K562 (cell line): ENCODE results near the gene SULT2B1. TPM values are rescaled to one million over a fixed set of nuclear protein-coding genes. Genes with fewer than 3 reads are reported as not detected.

Experiments used
- BACH1 ChIP-seq: fragments of 200-800 bp; sonication (Bioruptor generic); IDR thresholded peaks from 2 replicates; pipeline ENCODE4 v1.6.1; 2016; ENCODE audit warnings: missing genetic modification characterization, missing compliant biosample characterization
- BDP1 ChIP-seq: IDR thresholded peaks from 3 replicates; pipeline ENCODE4 v1.6.1; 2011; ENCODE audit not compliant: insufficient read length, insufficient read depth
- CTBP1 ChIP-seq: fragments of 450-650 bp; IDR thresholded peaks from 2 replicates; pipeline ENCODE4 v1.6.1; 2016; ENCODE audit warnings: borderline replicate concordance
- DMBX1 ChIP-seq: fragments of 250-450 bp; sonication (Bioruptor Pico); IDR thresholded peaks from 2 replicates; pipeline ENCODE4 v1.8.0; 2022; ENCODE audit warnings: inconsistent platforms, mild to moderate bottlenecking, moderate library complexity, borderline replicate concordance
- HDAC2 ChIP-seq: fragments of 450-650 bp; IDR thresholded peaks from 2 replicates; pipeline ENCODE4 v1.6.1; 2016; ENCODE audit warnings: mild to moderate bottlenecking
- NONO ChIP-seq, 2 experiments: fragments of 200-400 bp in 1 of 2; fragments of 450-650 bp in 1 of 2; formaldehyde crosslinking in 1 of 2; IDR thresholded peaks; 2 replicates each; pipeline ENCODE4 v1.6.1; 2017; ENCODE audit warnings: low read depth in 2 of 2, mild to moderate bottlenecking in 2 of 2, moderate library complexity in 2 of 2, low read length in 1 of 2
- PURB ChIP-seq: sonication (generic); formaldehyde crosslinking; IDR thresholded peaks from 2 replicates; pipeline ENCODE4 v1.9.0; 2021; ENCODE audit warnings: low read depth, mild to moderate bottlenecking, missing genetic modification reagents
- RB1 ChIP-seq: fragments of 450-650 bp; IDR thresholded peaks from 2 replicates; pipeline ENCODE4 v1.6.1; 2017; ENCODE audit warnings: low read depth, mild to moderate bottlenecking
- RBM17 ChIP-seq: fragments of 200-400 bp; formaldehyde crosslinking; IDR thresholded peaks from 2 replicates; pipeline ENCODE4 v1.6.1; 2017; ENCODE audit warnings: low read depth, mild to moderate bottlenecking, low read length, borderline replicate concordance
- SRF ChIP-seq, 2 experiments: fragments of 250-450, 450-650 bp in 1 of 2; sonication (Bioruptor Pico) in 1 of 2; sonication (generic) in 1 of 2; formaldehyde crosslinking; IDR thresholded peaks; 2 replicates each; pipeline versions ENCODE4 v1.5.0 to v1.5.1; 2020 to 2022; ENCODE audit warnings: mild to moderate bottlenecking in 1 of 2, missing genetic modification reagents in 1 of 2
- TEAD2 ChIP-seq: fragments of 450-650 bp; IDR thresholded peaks from 2 replicates; pipeline ENCODE4 v1.6.1; 2016; ENCODE audit warnings: missing genetic modification characterization, control low read depth, missing compliant biosample characterization
- XRCC4 ChIP-seq: IDR thresholded peaks from one replicate; pipeline ENCODE4 v1.6.1; 2011; ENCODE audit not compliant: insufficient read depth, insufficient read length; ENCODE audit errors: extremely low read depth
- ZBTB1 ChIP-seq: sonication (generic); formaldehyde crosslinking; IDR thresholded peaks from 2 replicates; pipeline ENCODE4 v1.8.1; 2023; ENCODE audit warnings: missing genetic modification reagents, low read depth, mild to moderate bottlenecking, borderline replicate concordance
- polyA plus RNA-seq, 8 experiments: library from polyadenylated mRNA; depleted of rRNA in 4 of 8; stranded (reverse) in 5 of 8; unstranded in 3 of 8; fragments of >200 nt; fragmentation: Nextera tagmentation in 2 of 8; fragmentation: Illumina TruSeq in 1 of 8; extraction: Ambion mirVana in 2 of 8; extraction: Trizol in 1 of 8; gene quantifications; 2 replicates each; pipeline versions ENCODE4 v1.2.1 to v1.2.3, GENCODE V29; 2011 to 2014; ENCODE audit warnings: inconsistent platforms in 1 of 8, missing spikeins in 1 of 8
- total RNA-seq, 7 experiments: library from RNA; depleted of rRNA in 6 of 7; stranded (reverse); fragments of >200 nt in 6 of 7; fragmentation: Illumina TruSeq in 2 of 7; extraction: Trizol in 2 of 7; gene quantifications; 2 replicates each; pipeline versions ENCODE4 v1.2.1 to v1.2.3, GENCODE V29; 2011 to 2021; ENCODE audit warnings: low replicate concordance in 1 of 7
- TF ChIP-seq, protein P1 (sequence below): fragments of 250-450 bp; sonication (Bioruptor Pico); IDR thresholded peaks from 2 replicates; pipeline ENCODE4 v1.8.0; 2022; ENCODE audit warnings: inconsistent platforms
- TF ChIP-seq, protein P2 (sequence below): IDR thresholded peaks from 2 replicates; pipeline ENCODE4 v1.6.1; 2014; ENCODE audit warnings: antibody characterized with exemption
- TF ChIP-seq, protein P3 (sequence below): fragments of 450-650 bp; formaldehyde crosslinking; IDR thresholded peaks from 2 replicates; pipeline ENCODE4 v1.4.0; 2022; ENCODE audit warnings: missing genetic modification characterization
- TF ChIP-seq, protein P4 (sequence below): sonication (generic); formaldehyde crosslinking; IDR thresholded peaks from 2 replicates; pipeline ENCODE4 v1.8.1; 2022; ENCODE audit warnings: missing genetic modification reagents
- TF ChIP-seq, protein P5 (sequence below): IDR thresholded peaks from 3 replicates; pipeline ENCODE4 v1.6.1; 2011; ENCODE audit warnings: borderline replicate concordance, mild to moderate bottlenecking, moderate library complexity; ENCODE audit not compliant: insufficient read length; ENCODE audit errors: extremely low read depth

The SULT2B1 gene
- total and polyA plus RNA-seq, 9 of the 15 experiments (the other 6 are each of a cell fraction or from before 2014, with no cell fraction given) = 0.09 to 0.62 (median 0.22) TPM; not detected in 2

DNA sequence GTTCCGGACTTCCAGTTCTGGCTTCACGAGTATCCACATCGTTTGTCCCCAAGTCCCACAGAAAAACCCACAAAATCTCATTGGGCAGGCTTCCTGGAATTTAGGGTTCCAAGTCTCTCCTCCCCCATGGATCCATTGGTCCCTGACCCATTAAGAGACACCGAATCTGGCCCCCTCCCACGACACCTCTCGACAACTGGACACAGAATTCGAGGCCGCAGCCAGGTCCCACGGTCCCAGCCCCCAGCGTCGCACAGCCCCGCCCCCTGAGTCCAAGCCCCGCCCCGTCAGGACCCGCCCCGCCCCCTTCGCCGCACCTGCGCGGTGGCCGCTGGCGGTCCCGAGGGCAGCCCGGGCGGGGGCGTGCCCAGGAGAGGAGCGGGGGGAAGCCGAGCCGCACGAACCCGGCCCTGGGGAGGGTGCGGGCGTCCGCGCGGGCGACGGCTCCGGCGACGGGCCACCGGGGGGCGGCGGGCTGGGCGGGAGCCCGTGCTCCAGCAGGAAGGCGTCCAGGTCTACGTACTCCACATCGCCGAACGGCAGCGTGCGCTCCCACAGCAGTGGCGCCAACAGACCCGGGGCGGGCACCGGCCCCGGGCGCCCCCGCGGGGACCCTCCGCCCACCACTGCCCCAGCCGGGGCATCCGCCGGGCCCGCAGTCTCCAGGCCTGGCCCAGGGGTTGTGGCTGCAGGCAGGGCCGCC, 83.4 kb downstream of the SULT2B1 start (continued):
- TF ChIP-seq, protein P1, sequence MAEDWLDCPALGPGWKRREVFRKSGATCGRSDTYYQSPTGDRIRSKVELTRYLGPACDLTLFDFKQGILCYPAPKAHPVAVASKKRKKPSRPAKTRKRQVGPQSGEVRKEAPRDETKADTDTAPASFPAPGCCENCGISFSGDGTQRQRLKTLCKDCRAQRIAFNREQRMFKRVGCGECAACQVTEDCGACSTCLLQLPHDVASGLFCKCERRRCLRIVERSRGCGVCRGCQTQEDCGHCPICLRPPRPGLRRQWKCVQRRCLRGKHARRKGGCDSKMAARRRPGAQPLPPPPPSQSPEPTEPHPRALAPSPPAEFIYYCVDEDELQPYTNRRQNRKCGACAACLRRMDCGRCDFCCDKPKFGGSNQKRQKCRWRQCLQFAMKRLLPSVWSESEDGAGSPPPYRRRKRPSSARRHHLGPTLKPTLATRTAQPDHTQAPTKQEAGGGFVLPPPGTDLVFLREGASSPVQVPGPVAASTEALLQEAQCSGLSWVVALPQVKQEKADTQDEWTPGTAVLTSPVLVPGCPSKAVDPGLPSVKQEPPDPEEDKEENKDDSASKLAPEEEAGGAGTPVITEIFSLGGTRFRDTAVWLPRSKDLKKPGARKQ (CRISPR knock-in tag) = no peak
- TF ChIP-seq RB1 = peak; percentile 74
- no peak for TF ChIP-seq BDP1
- TF ChIP-seq, protein P2, sequence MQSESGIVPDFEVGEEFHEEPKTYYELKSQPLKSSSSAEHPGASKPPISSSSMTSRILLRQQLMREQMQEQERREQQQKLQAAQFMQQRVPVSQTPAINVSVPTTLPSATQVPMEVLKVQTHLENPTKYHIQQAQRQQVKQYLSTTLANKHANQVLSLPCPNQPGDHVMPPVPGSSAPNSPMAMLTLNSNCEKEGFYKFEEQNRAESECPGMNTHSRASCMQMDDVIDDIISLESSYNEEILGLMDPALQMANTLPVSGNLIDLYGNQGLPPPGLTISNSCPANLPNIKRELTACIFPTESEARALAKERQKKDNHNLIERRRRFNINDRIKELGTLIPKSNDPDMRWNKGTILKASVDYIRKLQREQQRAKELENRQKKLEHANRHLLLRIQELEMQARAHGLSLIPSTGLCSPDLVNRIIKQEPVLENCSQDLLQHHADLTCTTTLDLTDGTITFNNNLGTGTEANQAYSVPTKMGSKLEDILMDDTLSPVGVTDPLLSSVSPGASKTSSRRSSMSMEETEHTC = no peak
- TF ChIP-seq XRCC4 = no peak
- no peak for TF ChIP-seq PURB (CRISPR knock-in tag)
- TF ChIP-seq TEAD2 = no peak
- TF ChIP-seq DMBX1 (CRISPR knock-in tag) = no peak
- TF ChIP-seq ZBTB1 = no peak
- TF ChIP-seq RBM17 = no peak
- no peak for TF ChIP-seq HDAC2
- no peak for TF ChIP-seq BACH1 (tag)
- no peak for TF ChIP-seq SRF (CRISPR knock-in tag; IDR thresholded peaks at IDR 0.05)
- TF ChIP-seq, protein P3, sequence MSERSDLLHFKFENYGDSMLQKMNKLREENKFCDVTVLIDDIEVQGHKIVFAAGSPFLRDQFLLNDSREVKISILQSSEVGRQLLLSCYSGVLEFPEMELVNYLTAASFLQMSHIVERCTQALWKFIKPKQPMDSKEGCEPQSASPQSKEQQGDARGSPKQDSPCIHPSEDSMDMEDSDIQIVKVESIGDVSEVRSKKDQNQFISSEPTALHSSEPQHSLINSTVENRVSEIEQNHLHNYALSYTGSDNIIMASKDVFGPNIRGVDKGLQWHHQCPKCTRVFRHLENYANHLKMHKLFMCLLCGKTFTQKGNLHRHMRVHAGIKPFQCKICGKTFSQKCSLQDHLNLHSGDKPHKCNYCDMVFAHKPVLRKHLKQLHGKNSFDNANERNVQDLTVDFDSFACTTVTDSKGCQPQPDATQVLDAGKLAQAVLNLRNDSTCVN (CRISPR knock-in tag) = no peak
- TF ChIP-seq, protein P4, sequence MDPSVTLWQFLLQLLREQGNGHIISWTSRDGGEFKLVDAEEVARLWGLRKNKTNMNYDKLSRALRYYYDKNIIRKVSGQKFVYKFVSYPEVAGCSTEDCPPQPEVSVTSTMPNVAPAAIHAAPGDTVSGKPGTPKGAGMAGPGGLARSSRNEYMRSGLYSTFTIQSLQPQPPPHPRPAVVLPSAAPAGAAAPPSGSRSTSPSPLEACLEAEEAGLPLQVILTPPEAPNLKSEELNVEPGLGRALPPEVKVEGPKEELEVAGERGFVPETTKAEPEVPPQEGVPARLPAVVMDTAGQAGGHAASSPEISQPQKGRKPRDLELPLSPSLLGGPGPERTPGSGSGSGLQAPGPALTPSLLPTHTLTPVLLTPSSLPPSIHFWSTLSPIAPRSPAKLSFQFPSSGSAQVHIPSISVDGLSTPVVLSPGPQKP = no peak
- TF ChIP-seq, protein P5, sequence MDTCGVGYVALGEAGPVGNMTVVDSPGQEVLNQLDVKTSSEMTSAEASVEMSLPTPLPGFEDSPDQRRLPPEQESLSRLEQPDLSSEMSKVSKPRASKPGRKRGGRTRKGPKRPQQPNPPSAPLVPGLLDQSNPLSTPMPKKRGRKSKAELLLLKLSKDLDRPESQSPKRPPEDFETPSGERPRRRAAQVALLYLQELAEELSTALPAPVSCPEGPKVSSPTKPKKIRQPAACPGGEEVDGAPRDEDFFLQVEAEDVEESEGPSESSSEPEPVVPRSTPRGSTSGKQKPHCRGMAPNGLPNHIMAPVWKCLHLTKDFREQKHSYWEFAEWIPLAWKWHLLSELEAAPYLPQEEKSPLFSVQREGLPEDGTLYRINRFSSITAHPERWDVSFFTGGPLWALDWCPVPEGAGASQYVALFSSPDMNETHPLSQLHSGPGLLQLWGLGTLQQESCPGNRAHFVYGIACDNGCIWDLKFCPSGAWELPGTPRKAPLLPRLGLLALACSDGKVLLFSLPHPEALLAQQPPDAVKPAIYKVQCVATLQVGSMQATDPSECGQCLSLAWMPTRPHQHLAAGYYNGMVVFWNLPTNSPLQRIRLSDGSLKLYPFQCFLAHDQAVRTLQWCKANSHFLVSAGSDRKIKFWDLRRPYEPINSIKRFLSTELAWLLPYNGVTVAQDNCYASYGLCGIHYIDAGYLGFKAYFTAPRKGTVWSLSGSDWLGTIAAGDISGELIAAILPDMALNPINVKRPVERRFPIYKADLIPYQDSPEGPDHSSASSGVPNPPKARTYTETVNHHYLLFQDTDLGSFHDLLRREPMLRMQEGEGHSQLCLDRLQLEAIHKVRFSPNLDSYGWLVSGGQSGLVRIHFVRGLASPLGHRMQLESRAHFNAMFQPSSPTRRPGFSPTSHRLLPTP = no peak
- TF ChIP-seq NONO (IDR thresholded peaks at IDR 0.05; ENCODE audit: low read depth in 2 of 2, low read length in 1 of 2) = peak in 1 of 2 experiments; percentile 75; a peak in 1 of 4 replicates
- TF ChIP-seq CTBP1 = 0 out of 2 replicates have a peak, but pooled peaks have one; percentile 22
